Measurements from ENCODE around the gene IFI27.
"Not testable (repeated sequence)": the region's sequence is repeated elsewhere in the genome, so short reads cannot be mapped to it uniquely, and the experiment has no call there.

Gene IFI27
- 0.48 to 0.74 reads per million in 2 experiments for total RNA-seq

- no peak for DNase-seq (ENCODE audit: low read depth)
Measured at GRCh38 chr14:94110552-94111181, at the start of gene IFI27. IFI27 (plus strand) TSS chr14:94110736.

GRCh38 chr14:94062344-94062940 is 48.1 kb upstream of the IFI27 start:
- no peak for DNase-seq (ENCODE audit: low read depth)

GRCh38 chr14:94066089-94066676 is 44.4 kb upstream of the IFI27 start:
- DNase-seq (ENCODE audit: low read depth): no peak

GRCh38 chr14:94072076-94072475 is 38.5 kb upstream of the IFI27 start:
- not testable (repeated sequence) for DNase-seq (ENCODE audit: low read depth)

GRCh38 chr14:94074534-94074933 is 36.0 kb upstream of the IFI27 start:
- no peak for DNase-seq (ENCODE audit: low read depth)

- no peak for DNase-seq (ENCODE audit: low read depth)
Measured at GRCh38 chr14:94075008-94075407, 35.5 kb upstream of the IFI27 start.

GRCh38 chr14:94077111-94077821 is 33.3 kb upstream of the IFI27 start:
- no peak for DNase-seq (ENCODE audit: low read depth)

- DNase-seq (ENCODE audit: low read depth): no peak
Measured at GRCh38 chr14:94077823-94078222, 32.7 kb upstream of the IFI27 start.

GRCh38 chr14:94079891-94080620 is 30.5 kb upstream of the IFI27 start:
- DNase-seq (ENCODE audit: low read depth): no peak

GRCh38 chr14:94080621-94081385 is 29.7 kb upstream of the IFI27 start, which contains the start of the genes DDX24 and IFI27L1:
DDX24 (minus strand) TSS chr14:94081202; CDS start chr14:94079742, 1,460 bp downstream.
IFI27L1 (plus strand) TSS chr14:94081310; CDS start chr14:94096938, 15,628 bp downstream.
- DNase-seq (ENCODE audit: low read depth): peak; percentile 95

- no peak for DNase-seq (ENCODE audit: low read depth)
Measured at GRCh38 chr14:94081386-94081820, 29.1 kb upstream of the IFI27 start.

GRCh38 chr14:94087891-94088290 is 22.6 kb upstream of the IFI27 start:
- no peak for DNase-seq (ENCODE audit: low read depth)

- DNase-seq (ENCODE audit: low read depth): no peak
Measured at GRCh38 chr14:94088516-94088915, 22.0 kb upstream of the IFI27 start.

- DNase-seq (ENCODE audit: low read depth): no peak
Measured at GRCh38 chr14:94089479-94089878, 21.1 kb upstream of the IFI27 start.

GRCh38 chr14:94093418-94093817 is 17.1 kb upstream of the IFI27 start:
- no peak for DNase-seq (ENCODE audit: low read depth)

GRCh38 chr14:94097091-94097490 is 13.4 kb upstream of the IFI27 start:
- no peak for DNase-seq (ENCODE audit: low read depth)

GRCh38 chr14:94098326-94098992 is 12.1 kb upstream of the IFI27 start:
- DNase-seq (ENCODE audit: low read depth): no peak

GRCh38 chr14:94099006-94099405 is 11.5 kb upstream of the IFI27 start:
- no peak for DNase-seq (ENCODE audit: low read depth)

GRCh38 chr14:94100847-94101246 is 9.7 kb upstream of the IFI27 start:
- DNase-seq (ENCODE audit: low read depth): no peak

- DNase-seq (ENCODE audit: low read depth): no peak
Measured at GRCh38 chr14:94101748-94102147, 8.8 kb upstream of the IFI27 start.

Measured in T follicular helper cell (primary cell).